PFSK-1 (cell line): ENCODE data around the gene PLEKHA6.

Experiments
- FOXP2 ChIP-seq: optimal IDR thresholded peaks from 2 replicates; pipeline ENCODE3; 2011; ENCODE audit warnings: borderline replicate concordance, control low read depth, inconsistent platforms; ENCODE audit not compliant: insufficient read depth; ENCODE audit errors: extremely low read length, extremely low read depth
- POLR2AphosphoS5 ChIP-seq: IDR thresholded peaks from 2 replicates; pipeline ENCODE4 v1.6.1; 2012; ENCODE audit warnings: low read depth, mild to moderate bottlenecking, control low read depth, low read length, moderate library complexity
- REST ChIP-seq, 2 experiments: IDR thresholded peaks; 2 replicates each; pipeline versions ENCODE4 v1.6.1 to v1.8.0; 2011 to 2012; ENCODE audit warnings: low read depth in 2 of 2, low read length in 2 of 2, control low read depth in 1 of 2, inconsistent platforms in 1 of 2, mild to moderate bottlenecking in 1 of 2, moderate library complexity in 1 of 2; ENCODE audit not compliant: insufficient read depth in 1 of 2
- SIN3A ChIP-seq: IDR thresholded peaks from 2 replicates; pipeline ENCODE4 v1.6.1; 2012; ENCODE audit warnings: mild to moderate bottlenecking, low read length, moderate library complexity, borderline replicate concordance; ENCODE audit not compliant: insufficient read depth
- TAF1 ChIP-seq: IDR thresholded peaks from 2 replicates; pipeline ENCODE4 v1.6.1; 2012; ENCODE audit warnings: low read length, control low read depth, borderline replicate concordance; ENCODE audit not compliant: insufficient read depth

PLEKHA6 gene

GRCh38 chr1:204322339-204322868 lies 37.3 kb downstream of the PLEKHA6 start:
- TF ChIP-seq FOXP2: no peak
- no peak for TF ChIP-seq TAF1
- TF ChIP-seq SIN3A: no peak
- TF ChIP-seq POLR2AphosphoS5: no peak
- TF ChIP-seq REST (IDR thresholded peaks at IDR 0.05; ENCODE audit: insufficient read depth in 1 of 2, low read depth in 2 of 2, low read length in 2 of 2): no peak

- TF ChIP-seq POLR2AphosphoS5: no peak
- no peak for TF ChIP-seq TAF1
- no peak for TF ChIP-seq FOXP2
- TF ChIP-seq REST (IDR thresholded peaks at IDR 0.05; ENCODE audit: insufficient read depth in 1 of 2, low read depth in 2 of 2, low read length in 2 of 2): no peak
- TF ChIP-seq SIN3A: no peak
Measured at GRCh38 chr1:204321665-204322064, 38.1 kb downstream of the PLEKHA6 start.

DNA sequence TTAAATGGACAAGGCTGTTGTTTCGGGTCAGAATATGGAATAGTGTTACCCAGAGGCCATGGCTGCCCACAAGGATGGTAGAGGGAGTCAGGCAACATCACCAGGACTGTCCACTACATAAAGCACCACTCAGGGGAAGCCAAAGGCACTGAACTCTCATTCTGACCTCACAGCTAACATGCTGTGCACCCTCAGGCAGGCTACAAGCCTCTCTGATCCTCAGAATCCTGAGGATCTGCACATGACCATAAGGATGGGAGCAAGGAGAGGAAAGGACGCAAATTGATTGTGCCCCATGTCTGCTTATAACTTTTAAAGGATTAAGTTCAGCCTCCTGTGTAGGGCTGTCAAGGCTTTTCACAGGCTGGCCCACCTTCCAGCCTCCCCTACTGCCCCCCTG lies 38.7 kb downstream of the PLEKHA6 start:
- TF ChIP-seq SIN3A: no peak
- TF ChIP-seq POLR2AphosphoS5: no peak
- TF ChIP-seq TAF1: no peak
- no peak for TF ChIP-seq REST (IDR thresholded peaks at IDR 0.05; ENCODE audit: insufficient read depth in 1 of 2, low read depth in 2 of 2, low read length in 2 of 2)
- no peak for TF ChIP-seq FOXP2

DNA sequence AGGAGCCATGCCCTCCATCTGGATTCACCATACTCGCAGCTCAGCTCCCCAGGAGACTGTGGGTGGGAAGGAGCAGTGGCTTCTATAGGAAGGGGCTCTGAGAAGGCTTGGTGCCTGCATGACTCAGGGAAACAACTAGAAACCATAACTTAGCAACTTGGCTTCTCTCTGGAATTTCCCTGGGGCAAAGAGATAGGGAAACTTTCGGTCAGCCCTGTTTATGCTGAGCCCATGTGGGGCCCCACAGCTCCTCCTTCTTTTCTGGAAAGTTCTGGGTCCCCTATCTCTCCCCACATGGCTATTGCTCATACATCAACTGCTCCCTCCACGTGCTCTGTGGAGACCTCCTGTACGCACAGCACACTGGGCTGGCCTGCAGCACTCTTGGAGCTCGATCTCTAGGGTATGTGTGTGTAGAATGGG lies 39.3 kb downstream of the PLEKHA6 start:
- TF ChIP-seq SIN3A: no peak
- TF ChIP-seq POLR2AphosphoS5: no peak
- TF ChIP-seq FOXP2: no peak
- TF ChIP-seq TAF1: no peak

- TF ChIP-seq FOXP2: peak; percentile 98
- no peak for TF ChIP-seq REST (IDR thresholded peaks at IDR 0.05; ENCODE audit: insufficient read depth in 1 of 2, low read depth in 2 of 2, low read length in 2 of 2)
Measured at GRCh38 chr1:204319462-204319861, 40.3 kb downstream of the PLEKHA6 start.
